ENCODE results near the gene ZNF484. TPM values are rescaled to one million over a fixed set of nuclear protein-coding genes. Genes with fewer than 3 reads are reported as not detected.
"Not testable (repeated sequence)": the region's sequence is repeated elsewhere in the genome, so short reads cannot be mapped to it uniquely, and the experiment has no call there.

ZNF484 gene
- total RNA-seq, 1 donor from 2014 or later: 4.9 TPM

- Histone ChIP-seq H3K9me3 (replicated peaks) (no peaks in the 10 kb centered on the region), H3K36me3 (no peaks in the 10 kb centered on the region), H3K4me1 (no peaks in the 10 kb centered on the region), H3K4me3 (no peak overlapping the region), H3K27ac (replicated peaks) (no peak overlapping the region), H3K27me3 (ENCODE audit: low read depth) (no peaks in the 10 kb centered on the region)
- no peak for TF ChIP-seq CTCF (IDR thresholded peaks at IDR 0.05; ENCODE audit: borderline replicate concordance)
- intact Hi-C loops (cut with micrococcal nuclease): no loop called here
- DNase-seq: no peak
These were observed 19.5 kb upstream of the ZNF484 start for GRCh38 chr9:92897323-92897722.

DNA sequence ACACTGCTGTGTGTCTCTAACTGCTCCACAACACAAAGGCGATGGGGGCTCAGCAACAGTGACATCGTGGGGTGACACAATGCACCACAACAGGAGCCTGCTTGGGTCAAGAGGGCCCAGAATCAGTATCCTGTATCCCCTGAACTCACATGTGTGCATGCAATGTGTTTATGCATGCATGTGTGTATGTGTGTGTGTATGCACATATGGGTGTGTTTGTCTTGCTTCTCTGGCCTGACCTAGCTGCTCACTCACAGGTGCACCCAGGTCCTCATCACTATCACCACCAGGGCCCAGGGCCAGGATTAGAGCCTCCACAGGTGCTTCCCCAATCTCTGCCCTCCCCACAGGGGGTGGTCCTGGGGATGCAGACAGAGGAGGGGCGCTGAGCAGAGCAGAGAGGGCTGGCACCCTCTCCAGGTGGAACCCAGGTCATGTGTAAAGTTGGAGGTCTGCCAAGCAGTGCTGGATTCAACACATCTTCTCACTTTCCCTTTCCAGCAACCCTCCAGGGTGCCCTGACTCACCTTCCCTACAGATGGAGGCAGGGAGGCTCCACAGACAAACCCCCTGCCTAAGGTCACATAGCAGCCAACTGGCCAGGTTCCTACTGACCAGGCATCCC lies 18.1 kb upstream of the ZNF484 start:
- no peaks in the 10 kb centered on the region for H3K9me3 ChIP-seq (replicated peaks)
- H3K36me3 ChIP-seq: no peaks in the 10 kb centered on the region
- no peak overlapping the region for H3K27ac ChIP-seq (replicated peaks)
- H3K27me3 ChIP-seq (ENCODE audit: low read depth): no peaks in the 10 kb centered on the region
- DNase-seq: no peak
- no peaks in the 10 kb centered on the region for H3K4me1 ChIP-seq
- no peak for TF ChIP-seq CTCF (IDR thresholded peaks at IDR 0.05; ENCODE audit: borderline replicate concordance)
- H3K4me3 ChIP-seq: no peak overlapping the region
- intact Hi-C loops (cut with micrococcal nuclease): no loop called here

- TF ChIP-seq CTCF (IDR thresholded peaks at IDR 0.05; ENCODE audit: borderline replicate concordance): no peak
- intact Hi-C loops (cut with micrococcal nuclease): no loop called here
These were observed 17.0 kb upstream of the ZNF484 start for GRCh38 chr9:92894711-92895362.

GRCh38 chr9:92893916-92894610 lies 16.2 kb upstream of the ZNF484 start:
- H3K9me3 ChIP-seq (replicated peaks); H3K4me3 ChIP-seq; intact Hi-C loops (cut with micrococcal nuclease); H3K4me1 ChIP-seq; H3K36me3 ChIP-seq; DNase-seq; H3K27me3 ChIP-seq (ENCODE audit: low read depth); H3K27ac ChIP-seq (replicated peaks): not testable (repeated sequence)

More at GRCh38 chr9:92894711-92895362, 17.0 kb upstream of the ZNF484 start:
- no peak for DNase-seq
- H3K36me3 ChIP-seq: no peaks in the 10 kb centered on the region
- H3K4me3 ChIP-seq: no peak overlapping the region
- H3K9me3 ChIP-seq (replicated peaks): no peaks in the 10 kb centered on the region
- no peak overlapping the region for H3K27ac ChIP-seq (replicated peaks)
- no peaks in the 10 kb centered on the region for H3K27me3 ChIP-seq (ENCODE audit: low read depth)
- H3K4me1 ChIP-seq: no peaks in the 10 kb centered on the region

DNA sequence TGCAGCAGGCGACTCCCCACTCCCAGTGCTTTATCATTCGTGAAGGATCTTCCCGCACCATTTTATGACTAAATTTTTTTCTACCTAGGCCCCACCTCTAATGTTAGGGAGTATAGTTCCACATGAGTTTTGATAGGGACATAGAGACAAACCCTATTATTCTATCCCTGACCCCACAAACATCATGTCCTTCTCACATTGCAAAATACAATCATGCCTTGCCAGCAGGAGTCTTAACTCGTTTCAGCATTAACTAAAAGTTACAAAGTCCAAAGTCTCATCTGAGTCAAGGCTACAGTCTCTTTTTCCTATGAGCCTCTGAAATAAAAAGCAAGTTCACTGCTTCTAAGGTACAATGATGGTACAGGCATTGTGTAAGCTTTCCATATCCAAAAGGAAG lies 14.4 kb upstream of the ZNF484 start:
- H3K27me3 ChIP-seq (ENCODE audit: low read depth); intact Hi-C loops (cut with micrococcal nuclease); H3K27ac ChIP-seq (replicated peaks); DNase-seq; H3K36me3 ChIP-seq; H3K4me1 ChIP-seq; H3K9me3 ChIP-seq (replicated peaks); H3K4me3 ChIP-seq: not testable (repeated sequence)

- intact Hi-C loops (cut with micrococcal nuclease): no loop called here
- no peak for TF ChIP-seq CTCF (IDR thresholded peaks at IDR 0.05; ENCODE audit: borderline replicate concordance)
- H3K4me1 ChIP-seq: no peaks in the 10 kb centered on the region
- DNase-seq: no peak
- peaks cover 3% of the 10 kb centered on the region for H3K27me3 ChIP-seq (ENCODE audit: low read depth)
- no peak overlapping the region for H3K4me3 ChIP-seq
- H3K9me3 ChIP-seq (replicated peaks): no peaks in the 10 kb centered on the region
- no peaks in the 10 kb centered on the region for H3K36me3 ChIP-seq
- H3K27ac ChIP-seq (replicated peaks): no peak overlapping the region
These were observed 12.9 kb upstream of the ZNF484 start for GRCh38 chr9:92890761-92891160.

Data from left ventricle myocardium inferior (tissue), 1 donor.